SK-N-DZ (cell line): ENCODE results near the gene ZSCAN10.
"Not testable (repeated sequence)": the region's sequence is repeated elsewhere in the genome, so short reads cannot be mapped to it uniquely, and the experiment has no call there.

Experiments
- DNase-seq: peaks from one replicate; pipeline ENCODE4 v3.0.0-alpha.2; 2015; ENCODE audit warnings: low spot score

ZSCAN10 gene

DNA sequence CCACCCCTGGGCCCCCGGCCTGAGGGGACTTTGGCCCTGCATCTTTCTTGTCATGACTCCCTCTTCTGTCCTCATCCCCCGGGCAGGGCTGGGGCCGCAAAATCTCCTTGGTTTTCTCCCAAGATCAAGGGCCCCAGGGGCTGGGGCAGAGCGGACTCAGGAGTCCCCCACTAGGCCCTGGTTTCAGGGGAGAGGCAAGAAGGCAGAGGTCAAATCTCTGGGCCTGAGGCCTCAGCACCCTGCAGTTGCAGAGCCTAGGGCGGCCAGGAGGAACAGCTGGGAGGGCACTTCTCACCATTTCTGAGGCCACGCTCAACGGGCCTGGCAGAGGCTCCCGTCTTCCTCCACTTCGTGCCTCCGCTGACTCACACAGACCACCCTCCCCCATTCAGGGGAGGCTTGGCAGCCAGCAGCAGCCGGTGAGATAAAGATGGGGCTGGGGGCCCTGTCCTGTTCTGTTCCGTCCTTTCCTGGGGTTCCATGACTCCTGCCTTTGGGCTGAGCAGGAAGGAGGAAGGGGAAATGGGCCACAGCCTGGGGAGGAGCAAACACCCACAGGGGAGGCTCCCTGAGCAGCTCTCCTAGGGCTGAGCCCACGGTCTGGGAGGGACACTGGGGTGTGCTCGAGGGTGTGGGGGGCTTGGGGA lies 12.4 kb downstream of the ZSCAN10 start:
- no peak for DNase-seq

GRCh38 chr16:3085868-3086595 lies 13.1 kb downstream of the ZSCAN10 start:
- DNase-seq, result no peak

- DNase-seq, result no peak
Observed at GRCh38 chr16:3084969-3085670, 14.0 kb downstream of the ZSCAN10 start.

- no peak for DNase-seq
Observed at GRCh38 chr16:3084491-3084890, 14.6 kb downstream of the ZSCAN10 start.

GRCh38 chr16:3083408-3083807 lies 15.7 kb downstream of the ZSCAN10 start:
- DNase-seq, result not testable (repeated sequence)

DNA sequence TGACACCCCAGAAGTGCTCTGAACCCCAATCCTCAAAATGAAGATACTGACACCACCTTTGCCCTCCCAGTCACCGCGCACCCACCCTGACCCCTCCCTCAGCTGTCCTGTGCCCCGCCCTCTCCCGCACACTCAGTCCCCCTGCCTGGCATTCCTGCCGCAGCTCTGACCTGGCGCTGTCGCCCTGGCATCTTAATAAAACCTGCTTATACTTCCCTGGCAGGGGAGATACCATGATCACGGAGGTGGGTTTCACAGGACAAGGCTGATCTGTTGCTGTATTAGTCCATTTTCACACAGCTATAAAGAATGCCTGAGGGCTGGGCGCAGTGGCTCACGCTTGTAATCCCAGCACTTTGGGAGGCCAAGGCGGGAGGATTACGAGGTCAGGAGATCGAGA lies 17.1 kb downstream of the ZSCAN10 start:
- not testable (repeated sequence) for DNase-seq

- DNase-seq, result no peak
Observed at GRCh38 chr16:3080024-3080423, 19.1 kb downstream of the ZSCAN10 start.

DNA sequence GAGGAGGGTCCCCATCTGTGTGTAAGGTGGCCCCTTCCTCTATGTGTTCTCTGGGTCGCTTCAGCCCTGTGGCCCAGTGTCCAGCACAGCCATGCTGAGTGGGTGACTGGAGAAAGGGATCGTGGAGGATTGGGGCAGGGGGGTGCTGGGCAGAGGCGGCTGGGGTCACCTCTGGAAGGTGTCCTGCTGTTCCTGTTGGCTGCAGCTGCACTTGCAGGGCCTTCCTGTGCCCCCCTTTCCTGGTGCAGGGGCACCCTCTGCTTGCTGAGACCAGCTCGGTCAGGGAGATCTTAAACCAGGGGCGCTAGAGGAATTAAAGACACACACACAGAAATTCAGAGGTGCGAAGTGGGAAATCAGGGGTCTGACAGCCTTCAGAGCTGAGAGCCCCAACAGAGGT lies 22.5 kb downstream of the ZSCAN10 start:
- no peak for DNase-seq

DNA sequence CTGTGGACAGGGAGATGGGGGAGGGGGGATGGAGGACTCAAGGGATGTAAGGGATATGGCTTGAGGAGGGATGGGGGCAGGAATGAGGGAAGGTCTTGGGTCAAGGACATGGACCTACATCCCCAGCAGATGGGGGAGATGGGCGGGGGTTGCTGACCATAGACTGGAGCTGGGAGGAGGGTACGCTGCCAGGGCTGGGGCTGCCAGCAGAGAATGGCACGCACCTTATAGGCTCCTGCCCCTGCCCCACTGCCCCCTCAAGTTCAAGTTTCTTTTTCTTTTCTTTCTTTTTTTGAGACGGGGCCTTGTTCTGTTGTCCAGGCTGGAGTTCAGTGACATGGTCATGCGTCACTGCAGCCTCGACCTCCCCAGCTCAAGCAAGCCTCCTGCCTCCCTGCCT lies 23.1 kb downstream of the ZSCAN10 start:
- DNase-seq, result not testable (repeated sequence)

DNA sequence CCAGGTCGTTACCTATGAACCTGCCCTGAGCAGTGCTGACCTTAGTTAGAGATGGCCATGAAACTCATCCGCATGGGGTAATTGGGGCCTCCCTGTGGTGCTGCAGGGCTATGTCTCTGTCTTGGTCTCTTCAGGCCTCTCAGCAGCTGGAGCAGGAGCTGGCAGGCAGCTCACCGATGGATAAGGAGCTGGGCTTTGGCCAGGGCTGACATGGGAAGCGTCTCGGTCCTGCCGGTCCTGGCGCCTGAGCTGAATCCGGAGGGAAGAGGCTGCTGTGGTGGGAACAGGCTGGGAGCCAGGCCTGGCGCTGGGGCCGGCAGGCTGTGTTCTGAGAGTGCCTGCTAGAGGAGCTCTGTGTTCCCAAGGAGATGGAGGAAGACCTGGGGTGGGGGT lies 23.6 kb downstream of the ZSCAN10 start:
- DNase-seq, result no peak

GRCh38 chr16:3074860-3075522 lies 24.1 kb downstream of the ZSCAN10 start:
- no peak for DNase-seq

DNA sequence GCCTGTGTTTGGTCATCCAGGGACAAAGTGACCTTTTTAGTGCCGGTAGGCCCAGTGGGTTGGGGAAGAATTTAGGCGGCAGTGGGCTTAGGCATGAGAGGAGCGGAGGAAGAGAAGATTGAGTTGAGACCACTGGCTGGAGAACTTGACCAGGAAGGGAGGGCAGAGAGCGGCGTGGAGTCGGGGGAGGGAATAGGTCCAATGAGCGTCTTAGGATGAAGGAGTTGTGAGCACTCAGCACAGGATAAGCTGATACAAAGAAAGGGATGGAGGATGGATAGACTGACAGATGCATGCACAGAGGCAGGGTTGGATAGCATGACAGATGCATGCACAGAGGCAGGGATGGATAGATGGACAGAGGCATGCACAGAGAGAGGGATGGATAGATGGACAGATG lies 25.6 kb downstream of the ZSCAN10 start:
- DNase-seq, result no peak

DNA sequence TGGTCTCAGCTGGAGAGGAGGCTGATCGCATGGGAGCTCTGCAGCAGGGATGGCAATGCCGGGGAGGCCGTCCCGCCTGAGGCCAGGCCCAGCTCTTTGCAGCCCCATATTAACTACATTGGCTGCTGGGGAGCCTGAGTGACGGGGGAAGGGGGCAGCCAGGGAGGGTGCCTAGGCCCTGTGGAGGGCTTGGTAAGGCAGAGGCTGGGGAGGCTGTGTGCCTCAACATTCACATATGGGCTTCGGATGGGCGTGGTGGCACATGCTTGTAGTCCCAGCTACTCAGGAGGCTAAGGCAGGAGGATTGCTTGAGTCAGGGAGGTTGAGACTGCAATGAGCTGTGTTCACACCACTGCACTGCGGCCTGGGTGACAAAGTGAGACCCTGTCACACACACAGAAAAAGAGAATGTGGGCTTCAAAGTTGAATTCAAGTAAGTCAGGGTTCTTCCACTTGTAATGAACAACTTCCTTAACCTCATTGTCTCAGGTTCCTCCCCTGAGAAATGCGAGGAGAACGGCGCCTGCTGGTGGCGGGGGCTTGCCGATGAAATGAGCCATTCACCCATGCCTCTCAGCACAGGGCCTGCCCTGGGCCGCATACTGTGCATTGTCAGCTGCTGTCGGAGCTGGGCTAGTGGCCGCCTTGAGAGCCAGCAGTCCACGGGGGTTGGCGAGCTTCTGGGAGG lies 26.4 kb downstream of the ZSCAN10 start:
- DNase-seq, result not testable (repeated sequence)

DNA sequence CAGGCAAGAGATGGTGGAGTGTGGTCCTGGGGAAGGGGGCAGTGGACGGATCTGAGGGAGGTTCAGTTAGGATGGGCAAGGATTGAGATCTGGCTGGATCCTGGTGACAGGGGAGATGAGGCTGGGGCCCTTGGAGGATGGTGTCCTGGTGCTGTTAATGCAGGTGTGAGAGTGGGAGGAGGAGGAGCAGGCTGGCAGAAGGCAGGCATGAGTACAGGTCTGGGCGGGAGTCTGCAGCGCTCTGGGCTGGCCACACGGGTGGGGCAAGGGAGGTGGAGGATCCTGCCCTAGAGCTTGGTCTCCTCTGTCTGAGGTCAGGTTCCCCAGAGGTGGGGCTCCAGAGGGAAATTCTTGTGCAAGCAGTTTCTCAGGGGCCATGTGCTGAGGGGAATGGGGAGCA lies 26.9 kb downstream of the ZSCAN10 start:
- not testable (repeated sequence) for DNase-seq

GRCh38 chr16:3071655-3072054 lies 27.4 kb downstream of the ZSCAN10 start:
- no peak for DNase-seq

- no peak for DNase-seq
Observed at GRCh38 chr16:3070608-3071111, 28.4 kb downstream of the ZSCAN10 start.

- DNase-seq, result not testable (repeated sequence)
Observed at GRCh38 chr16:3069146-3069545, 29.9 kb downstream of the ZSCAN10 start.

DNA sequence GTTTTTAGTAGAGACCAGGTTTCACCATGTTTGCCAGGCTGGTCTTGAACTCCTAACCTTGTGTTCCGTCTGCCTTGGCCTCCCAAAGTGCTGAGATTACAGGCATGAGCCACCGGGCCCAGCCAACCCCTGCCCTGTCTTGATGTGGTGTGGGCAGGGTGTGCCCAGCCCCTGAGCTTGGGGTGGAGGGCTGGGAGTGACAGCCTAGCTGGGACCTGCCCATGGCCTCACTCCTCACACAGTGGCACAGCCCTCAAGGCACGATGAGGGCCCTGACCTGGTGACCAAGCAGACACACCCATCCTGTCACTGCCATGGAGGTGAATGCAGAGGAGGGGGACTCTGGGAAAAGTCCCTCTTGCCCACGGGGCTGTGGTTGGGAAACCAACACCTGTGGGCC lies 30.6 kb downstream of the ZSCAN10 start:
- no peak for DNase-seq

DNA sequence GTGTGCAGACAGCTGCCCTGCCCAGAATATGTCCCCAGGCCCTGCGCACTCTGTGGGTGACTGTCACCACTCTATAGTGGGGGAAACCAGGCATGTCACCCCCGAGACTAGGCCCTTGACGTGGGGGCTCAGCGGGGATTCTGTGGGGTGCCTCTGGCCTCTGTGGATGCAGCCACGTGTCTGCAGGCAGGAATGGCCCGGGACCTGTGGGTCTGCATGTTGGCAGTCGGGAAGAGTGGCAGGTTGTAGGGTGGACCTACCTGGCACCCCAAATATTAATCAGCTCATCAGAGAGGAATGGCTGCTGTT lies 32.7 kb downstream of the ZSCAN10 start:
- no peak for DNase-seq

- DNase-seq, result no peak
Observed at GRCh38 chr16:3065742-3066439, 33.2 kb downstream of the ZSCAN10 start.
